ENCODE data around the gene GMPPB.
"Not testable (repeated sequence)": the region's sequence is repeated elsewhere in the genome, so short reads cannot be mapped to it uniquely, and the experiment has no call there.

Gene GMPPB

GRCh38 chr3:49689046-49689907 lies 34.5 kb downstream of the GMPPB start, which contains the start of the genes MST1 and RNF123:
Gene MST1 (minus strand): TSS chr3:49689474. CDS start chr3:49688691, 783 bp downstream.
Gene RNF123 (plus strand): TSS chr3:49689557. CDS start chr3:49691166, 1,609 bp downstream.
- DNase-seq, result no peak

- not testable (repeated sequence) for DNase-seq
These were observed 35.3 kb downstream of the GMPPB start for GRCh38 chr3:49688338-49689045.

- DNase-seq, result not testable (repeated sequence)
These were observed 36.3 kb downstream of the GMPPB start for GRCh38 chr3:49687424-49687795.

- not testable (repeated sequence) for DNase-seq
These were observed 36.9 kb downstream of the GMPPB start for GRCh38 chr3:49686769-49687423.

GRCh38 chr3:49686346-49686745 lies 37.4 kb downstream of the GMPPB start:
- not testable (repeated sequence) for DNase-seq

GRCh38 chr3:49685846-49686245 lies 37.9 kb downstream of the GMPPB start:
- not testable (repeated sequence) for DNase-seq

GRCh38 chr3:49685103-49685502 lies 38.6 kb downstream of the GMPPB start:
- DNase-seq, result not testable (repeated sequence)

- not testable (repeated sequence) for DNase-seq
These were observed 39.3 kb downstream of the GMPPB start for GRCh38 chr3:49684453-49684852.

- DNase-seq, result no peak
These were observed 40.6 kb downstream of the GMPPB start for GRCh38 chr3:49683162-49683561.

GRCh38 chr3:49681543-49681942 lies 42.2 kb downstream of the GMPPB start:
- DNase-seq, result no peak

GRCh38 chr3:49681232-49681522 lies 42.6 kb downstream of the GMPPB start:
- no peak for DNase-seq

- no peak for DNase-seq
These were observed 43.1 kb downstream of the GMPPB start for GRCh38 chr3:49680493-49681231.

- no peak for DNase-seq
These were observed 47.8 kb downstream of the GMPPB start for GRCh38 chr3:49675912-49676311.

- no peak for DNase-seq
These were observed 49.2 kb downstream of the GMPPB start for GRCh38 chr3:49674497-49674983.

- DNase-seq, result no peak
These were observed 49.8 kb downstream of the GMPPB start, which contains the start of gene APEH for GRCh38 chr3:49673715-49674496. Gene APEH (plus strand): TSS chr3:49674351. CDS start chr3:49674402, 51 bp downstream.

GRCh38 chr3:49673121-49673714 lies 50.5 kb downstream of the GMPPB start:
- DNase-seq, result no peak

- no peak for DNase-seq
These were observed 52.2 kb downstream of the GMPPB start for GRCh38 chr3:49671291-49672288.

GRCh38 chr3:49670940-49671290 lies 52.8 kb downstream of the GMPPB start:
- no peak for DNase-seq

Measured in NK-92 treated with Interleukin-12 subunit alpha and Interleukin-12 subunit beta, amount 100 ng/mL, for 24 hours (cell line).